PC-3 (cell line): Measurements from ENCODE around the gene WNK2.

ENCODE experiments used
- CTCF ChIP-seq: fragments of 300-600 bp; sonication (generic); conservative IDR thresholded peaks from 2 replicates; pipeline ENCODE4 v1.5.1; 2017; ENCODE audit warnings: antibody characterized with exemption, low read depth, mild to moderate bottlenecking, low read length
- EZH2 ChIP-seq: fragments of 300-600 bp; sonication (generic); IDR thresholded peaks from one replicate; pipeline ENCODE4 v1.6.1; 2017; ENCODE audit warnings: antibody characterized with exemption, mild to moderate bottlenecking, low read length; ENCODE audit not compliant: unreplicated experiment
- EZH2phosphoT487 ChIP-seq: fragments of 300-600 bp; sonication (generic); IDR thresholded peaks from 2 replicates; pipeline ENCODE4 v1.6.1; 2018; ENCODE audit warnings: mild to moderate bottlenecking, antibody characterized with exemption, low read length, borderline replicate concordance

- TF ChIP-seq CTCF (no peak), EZH2phosphoT487 (no peak), EZH2 (no peak)
Observed at GRCh38 chr9:93290495-93291434, 106.8 kb downstream of the WNK2 start.
